Dedifferentiated amniotic fluid mesenchymal stem cell (primary cell): Measurements from ENCODE around the gene CAPN2.
"Not testable (repeated sequence)": the region's sequence is repeated elsewhere in the genome, so short reads cannot be mapped to it uniquely, and the experiment has no call there.

Experiments
- DNase-seq: peaks from one replicate; pipeline ENCODE4 v3.0.0-alpha.2; 2016; ENCODE audit errors: extremely low spot score

CAPN2 gene

GRCh38 chr1:223785808-223786207, 73.5 kb downstream of the CAPN2 start:
- no peak for DNase-seq

DNA sequence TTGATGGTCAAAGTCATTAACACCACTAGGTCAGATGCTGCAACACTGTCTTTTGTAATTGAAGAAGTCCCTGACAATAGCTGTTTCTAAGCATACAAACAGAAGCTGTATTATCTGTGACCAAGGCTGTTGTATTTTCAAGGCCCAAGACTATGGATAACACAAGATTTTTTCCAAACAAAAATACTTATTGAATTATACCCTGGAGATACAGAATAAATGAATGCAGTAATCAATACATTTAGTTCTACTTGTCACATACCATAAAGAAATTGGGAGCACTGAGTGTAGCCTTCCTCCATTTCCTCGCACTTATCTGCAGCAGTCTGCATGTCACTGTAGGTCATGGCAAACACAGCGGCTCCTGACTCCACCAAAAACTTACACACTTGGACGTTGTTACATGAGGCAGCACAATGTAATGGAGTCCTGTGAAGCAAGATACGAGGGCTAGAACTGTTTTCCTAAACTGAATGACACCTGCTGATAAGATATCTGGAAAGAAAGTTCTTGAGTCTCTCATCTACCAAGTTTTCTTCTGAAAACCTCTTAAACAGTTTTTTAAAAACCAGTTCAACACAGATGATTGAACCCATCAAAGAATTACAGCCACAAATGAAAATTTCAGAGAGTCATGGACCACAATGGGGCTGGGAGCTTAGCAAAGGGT, 76.5 kb downstream of the CAPN2 start:
- DNase-seq: no peak

GRCh38 chr1:223792046-223792445, 79.7 kb downstream of the CAPN2 start:
- no peak for DNase-seq

DNA sequence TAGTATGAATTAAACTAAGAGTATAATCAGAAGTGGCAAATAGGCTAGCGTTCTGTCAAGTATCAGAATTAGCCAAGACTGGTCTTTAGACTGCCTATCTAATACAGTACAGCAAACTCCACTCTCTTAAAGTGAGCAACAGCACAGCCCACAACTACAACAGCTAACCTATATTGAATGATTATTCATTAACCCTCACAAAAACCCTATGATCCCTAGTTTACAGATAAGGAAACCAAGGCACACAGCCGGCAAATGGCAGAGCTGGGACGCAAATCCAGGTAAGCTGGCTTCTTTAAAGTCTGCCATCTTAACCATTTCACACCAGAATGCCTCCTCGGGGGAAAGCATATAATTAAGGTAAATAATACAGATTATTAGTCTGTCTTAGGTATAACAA, 81.4 kb downstream of the CAPN2 start:
- DNase-seq: no peak

DNA sequence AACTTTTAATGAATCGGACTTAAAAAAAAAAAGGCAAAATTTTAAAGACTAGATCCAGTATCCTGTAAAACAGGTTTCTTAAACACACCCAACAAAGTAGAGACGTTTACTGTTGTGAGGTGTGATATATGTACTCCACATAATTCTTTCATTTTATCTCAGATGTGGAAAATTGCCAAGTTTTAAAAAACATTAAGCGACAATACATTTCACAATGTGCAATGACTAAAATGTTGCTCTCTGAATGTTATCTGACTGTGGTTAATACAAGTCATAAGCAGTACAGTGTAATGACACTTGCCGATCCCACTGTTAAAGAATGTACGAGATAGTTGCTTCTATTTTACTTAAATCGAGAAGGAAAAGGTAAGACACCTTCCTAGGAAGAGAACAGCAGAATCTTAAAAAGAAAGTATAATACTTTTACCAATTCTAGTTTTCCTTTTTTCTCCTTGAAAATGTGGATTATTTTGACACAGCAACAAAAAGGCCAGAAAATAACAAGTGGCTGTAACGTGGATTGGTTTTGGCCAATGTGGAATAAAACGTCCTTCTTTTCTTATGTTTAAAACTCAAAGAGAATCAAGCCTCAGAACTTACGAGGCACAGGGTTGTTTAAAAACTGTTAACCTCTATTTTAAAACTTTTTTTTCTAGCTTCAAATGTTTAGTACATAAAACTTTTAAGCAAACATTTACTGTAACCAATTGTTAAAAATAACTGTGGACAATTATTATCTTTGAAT, 82.0 kb downstream of the CAPN2 start:
- no peak for DNase-seq

GRCh38 chr1:223796210-223796609, 83.9 kb downstream of the CAPN2 start:
- no peak for DNase-seq

DNA sequence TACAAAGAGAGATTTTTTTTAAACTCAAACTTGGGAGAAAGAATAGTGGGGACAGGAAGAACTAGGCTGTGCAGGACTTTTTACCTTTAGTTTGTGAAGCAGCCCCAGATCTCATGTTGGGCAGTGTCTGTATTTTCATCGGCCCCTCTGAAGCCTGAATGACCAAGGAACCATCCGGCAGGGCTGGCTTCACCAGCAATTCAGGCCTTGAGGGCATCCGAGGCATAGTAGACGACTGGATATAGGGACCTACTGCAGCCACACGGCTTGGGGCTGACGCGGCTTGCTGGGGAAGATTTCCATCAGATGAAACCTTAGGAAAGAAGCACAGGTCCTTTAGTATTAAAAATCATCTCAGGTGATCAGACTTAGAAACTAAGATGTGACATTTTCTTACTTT, 89.7 kb downstream of the CAPN2 start:
- DNase-seq: no peak

- DNase-seq: no peak
Measured at GRCh38 chr1:223802602-223803001, 90.3 kb downstream of the CAPN2 start.

- no peak for DNase-seq
Measured at GRCh38 chr1:223803211-223803610, 90.9 kb downstream of the CAPN2 start.

DNA sequence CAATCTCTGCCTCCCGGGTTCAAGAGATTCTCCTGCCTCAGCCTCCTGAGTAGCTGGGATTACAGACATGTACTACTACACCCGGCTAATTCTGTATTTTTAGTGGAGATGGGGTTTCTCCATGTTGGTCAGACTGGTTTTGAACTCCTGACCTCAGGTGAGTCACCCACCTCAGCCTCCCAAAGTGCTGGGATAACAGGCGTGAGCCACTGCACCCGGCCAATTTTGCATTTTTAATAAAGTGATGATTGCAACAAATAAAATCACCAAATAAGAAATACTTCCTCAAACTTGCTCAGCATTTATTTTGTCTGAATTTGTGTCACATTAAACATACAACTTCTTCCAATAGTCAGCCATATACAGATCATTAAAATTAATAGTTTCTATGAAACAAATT, 97.6 kb downstream of the CAPN2 start:
- DNase-seq: not testable (repeated sequence)

DNA sequence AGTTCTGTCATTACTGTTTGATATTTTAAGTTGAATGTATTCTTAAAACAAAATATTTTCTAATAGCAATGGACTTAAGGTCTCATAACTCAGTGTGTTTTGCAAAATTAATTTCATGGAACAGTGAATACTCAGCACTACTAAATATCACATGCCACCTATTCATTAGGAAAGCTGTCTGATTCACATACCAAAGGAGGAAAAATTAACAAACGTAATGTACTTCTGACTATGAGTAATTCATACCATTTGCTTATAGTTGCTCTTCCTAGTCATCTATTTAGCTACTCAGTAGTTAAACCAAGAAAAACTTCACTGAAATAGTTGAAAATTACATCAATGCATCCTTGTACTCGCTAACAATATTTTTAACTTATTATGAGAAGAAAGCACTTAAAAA, 98.2 kb downstream of the CAPN2 start:
- no peak for DNase-seq

GRCh38 chr1:223811634-223812101, 99.3 kb downstream of the CAPN2 start:
- peak; percentile 34 for DNase-seq

GRCh38 chr1:223813645-223814044, 101.3 kb downstream of the CAPN2 start:
- no peak for DNase-seq

- no peak for DNase-seq
Measured at GRCh38 chr1:223815020-223815853, 102.9 kb downstream of the CAPN2 start.

DNA sequence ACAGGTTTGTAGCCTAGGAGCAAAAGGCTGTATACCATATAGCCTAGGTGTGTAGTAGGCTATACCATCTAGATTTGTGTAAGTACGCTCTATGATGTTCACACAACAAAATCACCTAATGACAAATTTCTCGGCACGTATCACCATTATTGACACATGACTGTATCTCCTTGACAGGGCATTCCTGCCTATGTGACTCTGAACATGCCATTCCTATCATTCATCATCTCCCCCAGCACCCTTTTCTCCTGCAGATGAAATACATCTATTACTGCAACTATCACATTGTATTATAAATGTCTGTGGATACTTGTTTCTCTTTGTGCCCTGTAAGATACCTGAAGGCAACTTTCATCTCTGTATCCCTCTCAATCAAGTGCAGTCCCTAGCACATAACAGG, 103.5 kb downstream of the CAPN2 start:
- DNase-seq: peak; percentile 40

DNA sequence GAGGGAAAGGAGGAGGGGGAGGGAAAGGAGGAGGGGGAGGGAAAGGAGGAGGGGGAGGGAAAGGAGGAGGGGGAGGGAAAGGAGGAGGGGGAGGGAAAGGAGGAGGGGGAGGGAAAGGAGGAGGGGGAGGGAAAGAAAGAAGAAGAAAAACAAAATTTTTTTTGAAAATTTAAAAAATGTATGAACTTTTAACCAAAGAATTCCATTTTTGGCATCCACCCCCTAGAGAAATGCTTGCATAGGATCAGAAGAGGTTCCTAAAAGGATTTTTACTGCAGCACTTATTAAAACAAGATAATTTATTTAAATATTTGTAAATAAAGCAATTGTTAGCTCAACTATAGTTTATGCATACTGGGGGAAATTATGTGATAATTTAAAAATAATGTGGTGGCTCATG, 104.9 kb downstream of the CAPN2 start:
- not testable (repeated sequence) for DNase-seq

DNA sequence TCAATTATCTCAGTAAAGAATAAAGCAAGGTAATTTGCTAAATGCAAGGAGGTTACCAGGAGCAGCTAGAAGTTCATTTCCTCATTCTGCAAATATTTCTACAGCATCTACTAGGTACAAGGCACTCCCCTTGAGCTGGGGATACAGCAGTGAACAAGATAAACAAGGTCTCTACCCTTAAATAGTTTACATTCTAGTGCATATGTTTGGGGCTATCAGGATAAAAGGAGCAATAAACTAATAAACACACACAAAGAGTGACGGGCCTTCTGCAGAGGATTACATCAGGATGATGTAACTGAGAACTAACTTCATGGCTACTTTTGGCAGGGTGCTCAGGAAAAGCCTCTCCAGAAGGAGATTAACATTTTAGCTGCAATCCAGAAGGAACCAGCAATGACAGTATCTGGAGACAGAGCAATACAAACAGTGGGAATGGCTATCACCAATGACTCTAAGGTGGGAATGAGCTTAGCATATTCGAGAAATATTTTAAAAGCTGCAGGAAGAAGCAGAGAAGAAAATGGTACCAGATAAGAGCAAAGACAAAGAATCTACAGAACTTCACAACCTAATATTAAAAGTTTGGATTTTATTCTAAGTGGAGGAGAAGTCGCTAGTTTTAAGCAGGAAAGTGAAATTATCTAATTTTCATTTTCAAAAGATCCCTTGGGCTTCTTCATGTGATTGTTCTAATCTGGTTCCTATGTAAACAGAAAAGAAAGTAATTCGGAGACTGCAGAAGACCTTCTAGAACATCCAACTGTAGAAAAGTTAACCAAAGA, 107.6 kb downstream of the CAPN2 start:
- DNase-seq: peak; percentile 78

DNA sequence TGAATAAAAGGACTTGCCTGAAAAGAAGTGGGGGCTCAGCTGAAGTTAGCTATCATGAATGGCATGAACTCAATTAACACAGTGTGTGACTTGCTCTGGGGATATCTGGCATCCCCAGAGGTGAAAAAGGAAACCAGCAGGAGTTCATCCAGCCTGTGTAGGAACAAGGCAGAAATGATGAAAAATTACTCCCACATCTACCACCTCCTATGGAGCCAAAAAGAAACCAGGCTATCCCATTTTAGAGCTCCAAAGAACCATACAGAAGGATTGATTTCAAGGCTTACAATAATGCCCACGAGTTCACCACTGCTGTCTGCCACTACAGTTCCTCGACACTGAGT, 108.1 kb downstream of the CAPN2 start:
- DNase-seq: no peak

DNA sequence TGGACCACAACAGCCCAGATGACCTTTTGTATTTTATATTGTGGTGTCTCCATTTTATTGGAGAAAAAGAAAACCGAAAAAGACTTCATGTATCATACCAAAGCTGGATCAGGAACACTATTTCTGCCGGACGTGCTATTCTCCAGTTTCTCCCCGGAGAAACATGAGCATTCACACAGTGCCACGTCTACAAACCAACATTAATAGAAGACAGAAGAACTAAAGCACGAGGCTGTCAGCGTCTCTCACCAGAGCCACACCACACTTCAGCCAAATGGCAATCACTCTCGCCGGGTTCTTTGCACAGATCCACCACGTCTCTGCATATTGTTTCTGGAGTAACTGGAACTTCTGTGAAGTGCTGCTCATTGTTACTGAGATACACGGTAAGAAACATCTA, 108.6 kb downstream of the CAPN2 start:
- no peak for DNase-seq

DNA sequence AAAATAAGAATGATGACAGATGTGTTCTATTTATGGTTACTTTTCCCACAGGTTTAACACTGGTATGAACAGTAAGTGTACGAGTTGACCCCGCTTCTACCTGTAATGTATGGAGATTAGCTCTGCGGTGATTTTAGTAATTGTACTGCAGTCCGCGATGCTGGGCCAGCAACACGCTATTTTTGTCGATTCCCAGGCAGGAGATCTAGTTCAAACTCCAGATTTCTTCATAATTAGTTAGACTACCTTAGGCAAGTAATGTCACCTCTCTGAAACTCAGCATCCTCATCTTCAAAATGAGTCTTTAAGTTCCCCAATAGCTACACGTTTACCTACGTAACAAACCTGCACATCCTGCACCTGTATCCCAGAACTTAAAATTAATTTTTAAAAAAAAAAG, 111.9 kb downstream of the CAPN2 start:
- no peak for DNase-seq

DNA sequence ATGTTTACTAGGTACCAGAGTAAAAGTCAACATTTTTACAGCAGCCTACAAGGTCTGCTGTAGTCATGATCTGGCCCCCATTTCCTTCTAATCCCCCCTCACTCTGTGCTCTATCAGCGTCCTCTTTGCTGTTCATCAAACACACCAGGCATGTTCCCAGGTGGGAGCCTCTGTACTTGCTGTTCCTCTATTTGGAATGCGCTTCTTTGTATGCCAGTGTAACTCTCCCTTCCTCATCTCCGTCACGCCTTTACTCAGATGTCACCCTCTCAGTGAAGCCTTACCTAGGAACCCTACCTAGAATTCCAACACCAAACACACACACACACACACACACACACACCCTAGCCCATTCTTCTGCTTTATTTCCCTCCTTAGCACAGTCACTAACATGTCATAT, 112.4 kb downstream of the CAPN2 start:
- DNase-seq: no peak
